GM23248 (cell line): ENCODE measurements around the gene SPPL3. TPM values are rescaled to one million over a fixed set of nuclear protein-coding genes. Genes with fewer than 3 reads are reported as not detected.

Experiments
- DNase-seq: peaks from one replicate; pipeline ENCODE4 v3.0.0-alpha.2; 2015
- H2AFZ ChIP-seq: fragments of 200-600 bp; sonication (generic); 2 replicates; pipeline ENCODE4 v1.6.1; 2016; ENCODE audit warnings: antibody characterized with exemption
- H3F3A ChIP-seq: fragments of 200-600 bp; sonication (generic); 2 replicates; pipeline ENCODE4 v1.6.1; 2016; ENCODE audit warnings: mild to moderate bottlenecking, antibody characterized with exemption, mixed run types; ENCODE audit not compliant: insufficient read depth
- H3K27ac ChIP-seq: fragments of 200-600 bp; sonication (generic); 2 replicates; pipeline ENCODE4 v1.5.1; 2016; ENCODE audit warnings: mild to moderate bottlenecking
- H3K27me3 ChIP-seq: fragments of 200-600 bp; sonication (generic); replicated peaks from 2 replicates; pipeline ENCODE4 v1.6.1; 2016; ENCODE audit warnings: mild to moderate bottlenecking; ENCODE audit not compliant: insufficient read depth
- H3K36me3 ChIP-seq: fragments of 200-600 bp; sonication (generic); 2 replicates; pipeline ENCODE4 v1.6.1; 2016; ENCODE audit warnings: low read depth, mild to moderate bottlenecking
- H3K4me1 ChIP-seq: fragments of 200-600 bp; sonication (generic); 2 replicates; pipeline ENCODE4 v1.6.1; 2016; ENCODE audit warnings: mild to moderate bottlenecking; ENCODE audit not compliant: insufficient read depth
- H3K4me2 ChIP-seq: fragments of 200-600 bp; sonication (generic); one replicate; pipeline ENCODE4 v1.6.1; 2016; ENCODE audit warnings: mild to moderate bottlenecking; ENCODE audit not compliant: unreplicated experiment
- H3K4me3 ChIP-seq: fragments of 200-600 bp; sonication (generic); 2 replicates; pipeline ENCODE4 v1.5.1; 2016; ENCODE audit warnings: mild to moderate bottlenecking
- H3K79me2 ChIP-seq: fragments of 200-600 bp; sonication (generic); 2 replicates; pipeline ENCODE4 v1.6.1; 2016; ENCODE audit warnings: mild to moderate bottlenecking; ENCODE audit not compliant: insufficient read depth
- H3K9ac ChIP-seq: fragments of 200-600 bp; sonication (generic); 2 replicates; pipeline ENCODE4 v1.6.1; 2016; ENCODE audit warnings: mild to moderate bottlenecking
- H3K9me2 ChIP-seq: fragments of 200-600 bp; sonication (generic); 2 replicates; pipeline ENCODE4 v1.6.1; 2016; ENCODE audit warnings: mixed run types, mild to moderate bottlenecking, moderate library complexity; ENCODE audit not compliant: insufficient read depth
- H3K9me3 ChIP-seq: fragments of 200-600 bp; sonication (generic); one replicate; pipeline ENCODE4 v1.6.1; 2017; ENCODE audit warnings: low read depth
- H4K20me1 ChIP-seq: fragments of 200-600 bp; sonication (generic); 2 replicates; pipeline ENCODE4 v1.6.0; 2016; ENCODE audit not compliant: insufficient read depth
- EZH2 ChIP-seq: fragments of 200-600 bp; sonication (generic); IDR thresholded peaks from 2 replicates; pipeline ENCODE4 v1.6.1; 2018; ENCODE audit warnings: antibody characterized with exemption, mild to moderate bottlenecking; ENCODE audit not compliant: insufficient read depth, poor library complexity, severe bottlenecking
- EZH2phosphoT487 ChIP-seq: fragments of 200-600 bp; sonication (generic); IDR thresholded peaks from 2 replicates; pipeline ENCODE4 v1.6.1; 2018; ENCODE audit warnings: antibody characterized with exemption, moderate library complexity, mild to moderate bottlenecking, low read depth; ENCODE audit not compliant: insufficient read depth
- WGBS, 2 experiments: methylation state at CpG; one replicate each; pipeline ENCODE4 v1.1.6; 2015 to 2017; ENCODE audit warnings: low lambda C conversion rate in 2 of 2, low coverage in 1 of 2; ENCODE audit errors: missing lambda C conversion rate in 2 of 2; 5-methylcytosine and 5-hydroxymethylcytosine counted together
- in situ Hi-C: fragments of 300-500 bp; cut with MboI; formaldehyde crosslinking; loops from 2 replicates; pipeline ENCODE4 v1.15.0; 2020
- polyA plus RNA-seq: library from polyadenylated mRNA; unstranded; fragments of >200 nt; fragmentation: Nextera tagmentation; extraction: Ambion mirVana; gene quantifications from 2 replicates; pipeline ENCODE4 v1.2.1, GENCODE V29; 2016
- total RNA-seq: library from RNA; depleted of rRNA; stranded (reverse); fragments of >200 nt; shearing (Covaris generic); gene quantifications from 2 replicates; pipeline ENCODE4 v1.2.3, GENCODE V29; 2014

SPPL3 gene
- total and polyA plus RNA-seq, 2 experiments from 2014 or later = 8.1 to 24.8 TPM

DNA sequence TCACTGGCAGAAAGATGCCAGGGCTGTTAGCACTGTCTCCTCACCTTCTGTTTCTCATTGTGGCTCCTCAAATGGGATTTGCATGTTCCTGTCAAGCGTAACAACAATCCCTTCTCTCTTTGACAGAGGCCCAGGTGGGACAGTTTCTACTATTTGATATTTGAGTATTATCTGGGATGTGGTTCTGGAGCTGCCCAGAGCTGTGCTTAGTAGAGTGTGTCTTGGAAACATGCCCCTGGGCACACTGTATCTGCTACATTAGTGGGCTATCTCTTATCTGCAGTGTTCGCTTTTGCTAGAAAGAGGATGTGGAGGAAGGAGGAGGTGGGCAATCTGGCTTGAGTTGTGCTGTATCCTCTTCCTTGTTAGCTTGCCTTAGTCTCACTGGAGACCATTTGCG lies 182.3 kb downstream of the SPPL3 start:
- WGBS, 2 experiments = 100% methylated on average over 3 of the region's 3 CpGs
- peaks cover 26% of the 10 kb centered on the region for H3K36me3 ChIP-seq
- in situ Hi-C loops = no loop called here

DNA sequence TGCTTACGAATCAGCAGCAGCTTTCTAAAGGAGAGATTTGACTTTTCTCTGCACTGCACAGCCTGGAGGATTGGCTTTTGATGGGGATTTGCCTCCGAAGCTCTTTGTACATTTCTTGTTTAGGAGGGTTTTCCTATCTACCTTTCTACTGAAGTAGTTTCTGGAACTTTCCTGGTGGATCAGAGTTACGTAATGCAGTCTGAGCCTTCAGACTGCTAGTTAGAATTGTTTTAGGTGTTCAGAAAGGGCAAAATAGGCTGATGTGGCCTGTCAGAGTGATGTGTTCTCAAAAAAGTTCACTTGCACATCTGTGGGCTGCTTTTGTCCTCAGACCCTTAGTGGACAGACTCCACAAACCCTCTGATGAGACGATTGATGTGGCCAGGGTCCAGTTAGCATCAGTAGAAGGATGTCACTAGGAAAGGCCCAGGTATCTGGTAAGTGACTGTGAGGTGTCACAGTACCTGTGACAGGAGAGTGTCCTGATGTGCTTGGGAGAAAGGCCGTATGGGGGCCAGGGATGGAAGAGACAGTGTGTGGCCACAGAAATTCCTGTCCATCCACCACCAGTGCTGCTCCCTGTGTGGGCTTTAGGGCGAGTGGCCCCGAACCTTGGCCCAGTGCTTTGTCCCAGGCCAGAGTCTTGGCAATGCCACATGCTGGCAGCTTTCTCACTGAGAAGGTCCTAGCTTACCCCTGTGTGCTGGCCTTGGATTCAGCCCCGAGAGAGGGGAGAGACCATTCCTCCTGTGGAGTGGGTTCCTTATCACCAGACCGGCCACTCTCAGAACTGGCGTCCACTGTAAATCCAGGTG lies 183.0 kb downstream of the SPPL3 start:
- Histone ChIP-seq H3K27ac (peak overlapping the region; percentile 26), H2AFZ (no peak overlapping the region)
- in situ Hi-C loops = no loop called here

More for the DNA sequence above, 182.3 kb downstream of the SPPL3 start:
- H3K27ac ChIP-seq = no peak overlapping the region
- DNase-seq = no peak
- H4K20me1 ChIP-seq = no peaks in the 10 kb centered on the region
- peaks cover 8% of the 10 kb centered on the region for H3F3A ChIP-seq
- H3K9ac ChIP-seq = no peak overlapping the region
- H3K9me3 ChIP-seq = no peaks in the 10 kb centered on the region
- no peaks in the 10 kb centered on the region for H3K79me2 ChIP-seq
- H3K4me3 ChIP-seq = no peak overlapping the region
- TF ChIP-seq EZH2phosphoT487 (no peak), EZH2 (no peak)
- H3K9me2 ChIP-seq = no peaks in the 10 kb centered on the region
- H3K4me2 ChIP-seq = no peak overlapping the region
- peaks cover 4% of the 10 kb centered on the region; the same call in 1 of the 2 replicates for H3K4me1 ChIP-seq
- H2AFZ ChIP-seq = no peak overlapping the region
- no peaks in the 10 kb centered on the region for H3K27me3 ChIP-seq

GRCh38 chr12:120720234-120720986 lies 183.7 kb downstream of the SPPL3 start:
- 63 to 66% methylated on average over 7 of the region's 7 CpGs for WGBS, 2 experiments
- no peak for TF ChIP-seq EZH2phosphoT487
- TF ChIP-seq EZH2 = no peak
- Histone ChIP-seq H3K9ac (0 out of 2 replicates have a peak overlapping the region, but pooled peaks have one; percentile 8), H3K4me3 (no peak overlapping the region), H3K27ac (peak overlapping the region; percentile 27), H3K9me2 (no peaks in the 10 kb centered on the region), H3K79me2 (0 out of 2 replicates have a peak, but pooled peaks cover 8% of the 10 kb centered on the region), H2AFZ (no peak overlapping the region), H3K9me3 (no peaks in the 10 kb centered on the region), H3K27me3 (no peaks in the 10 kb centered on the region), H3K4me1 (peaks cover 4% of the 10 kb centered on the region; the same call in 1 of the 2 replicates), H3K36me3 (peaks cover 26% of the 10 kb centered on the region), H4K20me1 (no peaks in the 10 kb centered on the region), H3F3A (peaks cover 8% of the 10 kb centered on the region), H3K4me2 (peak overlapping the region; percentile 14)
- in situ Hi-C loops = no loop called here
- peak; percentile 93 for DNase-seq

More for the DNA sequence above, 183.0 kb downstream of the SPPL3 start:
- Histone ChIP-seq H3K36me3 (peaks cover 26% of the 10 kb centered on the region), H3K79me2 (0 out of 2 replicates have a peak, but pooled peaks cover 1% of the 10 kb centered on the region), H4K20me1 (no peaks in the 10 kb centered on the region), H3K27me3 (no peaks in the 10 kb centered on the region), H3F3A (peaks cover 8% of the 10 kb centered on the region), H3K4me2 (peak overlapping the region; percentile 14), H3K4me3 (no peak overlapping the region), H3K9me2 (no peaks in the 10 kb centered on the region), H3K9me3 (no peaks in the 10 kb centered on the region), H3K9ac (0 out of 2 replicates have a peak overlapping the region, but pooled peaks have one; percentile 8), H3K4me1 (peaks cover 4% of the 10 kb centered on the region; the same call in 1 of the 2 replicates)
- TF ChIP-seq EZH2 = no peak
- no peak for TF ChIP-seq EZH2phosphoT487
- DNase-seq = no peak
- WGBS, 2 experiments = 73 to 75% methylated on average over 10 of the region's 10 CpGs

- Histone ChIP-seq H3K9me3 (no peaks in the 10 kb centered on the region), H3K4me2 (no peak overlapping the region), H3F3A (peaks cover 8% of the 10 kb centered on the region), H3K27ac (no peak overlapping the region), H3K79me2 (peaks cover 14% of the 10 kb centered on the region), H3K27me3 (no peaks in the 10 kb centered on the region), H3K9me2 (no peaks in the 10 kb centered on the region), H2AFZ (no peak overlapping the region), H4K20me1 (no peaks in the 10 kb centered on the region), H3K4me1 (peaks cover 4% of the 10 kb centered on the region; the same call in 1 of the 2 replicates), H3K36me3 (peaks cover 31% of the 10 kb centered on the region), H3K9ac (no peak overlapping the region), H3K4me3 (no peak overlapping the region)
- in situ Hi-C loops = loop anchor here (10.0 kb wide), 1 partner anchor 135 kb away; the partner anchor contains the start of gene POP5
- TF ChIP-seq EZH2 (no peak), EZH2phosphoT487 (no peak)
- 72 to 76% methylated on average over 11 of the region's 11 CpGs for WGBS, 2 experiments
- DNase-seq = no peak
Measured at GRCh38 chr12:120719496-120720233, 184.5 kb downstream of the SPPL3 start.
